Neural cell (in vitro differentiated cells): Measurements from ENCODE around the gene SLBP.

Experiments used
- CTCF ChIP-seq: fragments of 450-650 bp; IDR thresholded peaks from 2 replicates; pipeline ENCODE4 v1.5.1; 2014; ENCODE audit warnings: antibody characterized with exemption, mild to moderate bottlenecking, moderate library complexity; ENCODE audit not compliant: poor library complexity, severe bottlenecking
- EP300 ChIP-seq: fragments of 450-650 bp; conservative IDR thresholded peaks from 2 replicates; pipeline ENCODE4 v1.6.1; 2014; ENCODE audit warnings: antibody characterized with exemption, mild to moderate bottlenecking, moderate library complexity; ENCODE audit not compliant: poor library complexity, severe bottlenecking
- EZH2 ChIP-seq: fragments of 200-600, 300-800 bp; shearing (Covaris generic), sonication (generic); IDR thresholded peaks from 2 replicates; pipeline ENCODE4 v1.6.1; 2014; ENCODE audit warnings: antibody characterized with exemption, low read length, borderline replicate concordance, mild to moderate bottlenecking; ENCODE audit not compliant: insufficient read depth, poor library complexity, severe bottlenecking
- MXI1 ChIP-seq: fragments of 450-650 bp; conservative IDR thresholded peaks from 2 replicates; pipeline ENCODE4 v1.6.1; 2014; ENCODE audit warnings: antibody characterized with exemption, mild to moderate bottlenecking; ENCODE audit not compliant: poor library complexity, severe bottlenecking
- POLR2AphosphoS5 ChIP-seq: IDR thresholded peaks from 2 replicates; pipeline ENCODE4 v1.6.1; 2012
- RAD21 ChIP-seq: fragments of 450-650 bp; conservative IDR thresholded peaks from 2 replicates; pipeline ENCODE4 v1.6.1; 2014; ENCODE audit warnings: antibody characterized with exemption, mild to moderate bottlenecking, moderate library complexity
- TAF1 ChIP-seq: IDR thresholded peaks from 2 replicates; pipeline ENCODE4 v1.6.1; 2012; ENCODE audit warnings: low read depth

- TF ChIP-seq CTCF (no peak), TAF1 (no peak), EZH2 (no peak), POLR2AphosphoS5 (no peak), MXI1 (no peak), EP300 (no peak), RAD21 (no peak)
Observed at GRCh38 chr4:1744552-1744951, 32.4 kb upstream of the SLBP start.
